AG04450 (cell line): ENCODE measurements around the gene CTBP2. TPM values are rescaled to one million over a fixed set of nuclear protein-coding genes. Genes with fewer than 3 reads are reported as not detected.

Source experiments
- CTCF ChIA-PET: fragments of 300-600, 350-600 bp; formaldehyde crosslinking; extraction: SDS; loops from one replicate; lab custom pipeline; 2022; ENCODE audit warnings: antibody characterized with exemption, inconsistent platforms; lab: Charles Lee
- POLR2A ChIA-PET: fragments of 350-600 bp; formaldehyde crosslinking; extraction: SDS; loops from one replicate; lab custom pipeline; 2021; ENCODE audit warnings: antibody characterized with exemption, inconsistent platforms; lab: Yijun Ruan, JAX
- DNase-seq: peaks from one replicate; pipeline ENCODE4 v3.0.0-alpha.2; 2011; ENCODE audit warnings: low read depth, low spot score
- H3K27ac ChIP-seq: one replicate; pipeline ENCODE4 v1.5.1; 2012; ENCODE audit warnings: low read depth, low read length, control low read depth
- H3K27me3 ChIP-seq: one replicate; pipeline ENCODE4 v1.6.0; 2012; ENCODE audit warnings: low read length; ENCODE audit not compliant: control insufficient read depth, insufficient read depth
- H3K4me3 ChIP-seq: 2 replicates; pipeline ENCODE4 v1.5.1; 2011; ENCODE audit warnings: mild to moderate bottlenecking, low read depth, low read length, control low read depth
- H3K9me3 ChIP-seq: 2 replicates; pipeline ENCODE4 v1.5.1; 2012; ENCODE audit warnings: low read length; ENCODE audit not compliant: control insufficient read depth, insufficient read depth
- CTCF ChIP-seq: IDR thresholded peaks from 2 replicates; pipeline ENCODE4 v1.5.1; 2011; ENCODE audit warnings: low read depth, low read length, control low read depth, inconsistent platforms
- polyA plus RNA-seq: library from polyadenylated mRNA; depleted of rRNA; stranded (reverse); fragments of >200 nt; gene quantifications from 2 replicates; pipeline ENCODE4 v1.2.3, GENCODE V29; 2011

CTBP2 gene
- polyA plus RNA-seq, 1 experiment, result 52.5 TPM

GRCh38 chr10:125144206-125144605 is 16.2 kb downstream of the CTBP2 start:
- Histone ChIP-seq H3K9me3 (no peaks in the 10 kb centered on the region), H3K4me3 (no peak overlapping the region), H3K27ac (no peak overlapping the region), H3K27me3 (no peaks in the 10 kb centered on the region)
- ChIA-PET POLR2A (no interaction called here), CTCF (interaction anchor here (0.6 to 3.0 kb wide), 4 partner anchors 96 to 153 kb away, joined by 3 to 11 read pairs (median 4); no protein-coding TSS in a partner anchor)
- TF ChIP-seq CTCF, result no peak
- DNase-seq, result no peak

GRCh38 chr10:125142946-125143345 is 17.4 kb downstream of the CTBP2 start:
- no peaks in the 10 kb centered on the region for H3K27me3 ChIP-seq
- CTCF ChIA-PET, result interaction anchor here (3.0 kb wide), 1 partner anchor 95 kb away, joined by 11 read pairs; no protein-coding TSS in a partner anchor
- TF ChIP-seq CTCF, result no peak
- no peak for DNase-seq
- POLR2A ChIA-PET, result no interaction called here
- no peaks in the 10 kb centered on the region for H3K9me3 ChIP-seq
- no peak overlapping the region for H3K27ac ChIP-seq
- no peak overlapping the region for H3K4me3 ChIP-seq

GRCh38 chr10:125141860-125142484 is 18.4 kb downstream of the CTBP2 start:
- POLR2A ChIA-PET, result no interaction called here
- Histone ChIP-seq H3K4me3 (no peak overlapping the region), H3K9me3 (no peaks in the 10 kb centered on the region), H3K27me3 (no peaks in the 10 kb centered on the region), H3K27ac (no peak overlapping the region)
- DNase-seq, result no peak
- CTCF ChIA-PET, result interaction anchor here (3.0 kb wide), 1 partner anchor 94 kb away, joined by 11 read pairs; no protein-coding TSS in a partner anchor
- TF ChIP-seq CTCF, result no peak

- TF ChIP-seq CTCF, result no peak
- ChIA-PET POLR2A (no interaction called here), CTCF (interaction anchor here (1.1 kb wide), 1 partner anchor 93 kb away, joined by 4 read pairs; no protein-coding TSS in a partner anchor)
- Histone ChIP-seq H3K4me3 (no peak overlapping the region), H3K27ac (no peak overlapping the region), H3K9me3 (no peaks in the 10 kb centered on the region), H3K27me3 (no peaks in the 10 kb centered on the region)
- no peak for DNase-seq
Measured at GRCh38 chr10:125141150-125141859, 19.1 kb downstream of the CTBP2 start.

- POLR2A ChIA-PET, result no interaction called here
- no peak for DNase-seq
- TF ChIP-seq CTCF, result no peak
- CTCF ChIA-PET, result interaction anchor here (0.6 kb wide), 1 partner anchor 79 kb away, joined by 3 read pairs; no protein-coding TSS in a partner anchor
- Histone ChIP-seq H3K4me3 (no peak overlapping the region), H3K27ac (no peak overlapping the region), H3K27me3 (no peaks in the 10 kb centered on the region), H3K9me3 (no peaks in the 10 kb centered on the region; the same call in 1 of the 2 replicates)
Measured at GRCh38 chr10:125140151-125140550, 20.2 kb downstream of the CTBP2 start.
